Astrocyte (in vitro differentiated cells and primary cell): ENCODE results near the gene TES. TPM values are rescaled to one million over a fixed set of nuclear protein-coding genes. Genes with fewer than 3 reads are reported as not detected.

Experiments used
- DNase-seq: peaks from one replicate; pipeline ENCODE4 v3.0.0-alpha.2; 2010; ENCODE audit warnings: low read depth
- FAIRE-seq: peaks from 2 replicates; lab custom pipeline; 2011; peaks lifted over from hg19 to GRCh38; lab: Jason Lieb, UNC
- H2AFZ ChIP-seq: 2 replicates; pipeline ENCODE4 v1.6.0; 2012; ENCODE audit warnings: low read depth, low read length, inconsistent platforms
- H3K27ac ChIP-seq: 2 replicates; pipeline ENCODE4 v1.5.1; 2011; ENCODE audit warnings: low read depth, low read length, inconsistent platforms
- H3K27me3 ChIP-seq: 2 replicates; pipeline ENCODE4 v1.6.0; 2011; ENCODE audit warnings: low read length, inconsistent platforms; ENCODE audit not compliant: insufficient read depth
- H3K36me3 ChIP-seq: 2 replicates; pipeline ENCODE4 v1.5.1; 2011; ENCODE audit warnings: low read length, inconsistent platforms; ENCODE audit not compliant: insufficient read depth
- H3K4me1 ChIP-seq: 2 replicates; pipeline ENCODE4 v1.5.1; 2011; ENCODE audit warnings: low read length, inconsistent platforms; ENCODE audit not compliant: insufficient read depth
- H3K4me2 ChIP-seq: 2 replicates; pipeline ENCODE4 v1.6.0; 2012; ENCODE audit warnings: low read length, inconsistent platforms
- H3K4me3 ChIP-seq: 2 replicates; pipeline ENCODE4 v1.5.1; 2011; ENCODE audit warnings: low read depth, mild to moderate bottlenecking, low read length, inconsistent platforms; ENCODE audit not compliant: insufficient read depth
- H3K79me2 ChIP-seq: 2 replicates; pipeline ENCODE4 v1.6.0; 2012; ENCODE audit warnings: mild to moderate bottlenecking, low read length, inconsistent platforms; ENCODE audit not compliant: insufficient read depth
- H3K9ac ChIP-seq: 2 replicates; pipeline ENCODE4 v1.6.0; 2012; ENCODE audit warnings: mild to moderate bottlenecking, low read length, inconsistent platforms
- H3K9me3 ChIP-seq: 2 replicates; pipeline ENCODE4 v1.5.1; 2012; ENCODE audit warnings: low read depth, mild to moderate bottlenecking, low read length, inconsistent platforms; ENCODE audit not compliant: insufficient read depth
- H4K20me1 ChIP-seq: 2 replicates; pipeline ENCODE4 v1.6.0; 2012; ENCODE audit warnings: low read length, inconsistent platforms; ENCODE audit not compliant: insufficient read depth
- H3K27ac Mint-ChIP-seq: one replicate; pipeline ENCODE4 v1.8.0; 2021; ENCODE audit warnings: mild to moderate bottlenecking, mixed read lengths; ENCODE audit not compliant: unreplicated experiment
- H3K27me3 Mint-ChIP-seq: one replicate; pipeline ENCODE4 v1.8.0; 2021; ENCODE audit warnings: low read depth, mixed read lengths; ENCODE audit not compliant: unreplicated experiment
- H3K36me3 Mint-ChIP-seq: one replicate; pipeline ENCODE4 v1.8.0; 2021; ENCODE audit warnings: low read depth, mixed read lengths; ENCODE audit not compliant: unreplicated experiment
- H3K4me1 Mint-ChIP-seq: one replicate; pipeline ENCODE4 v1.8.0; 2021; ENCODE audit warnings: low read depth, mixed read lengths; ENCODE audit not compliant: unreplicated experiment
- H3K4me3 Mint-ChIP-seq: one replicate; pipeline ENCODE4 v1.8.0; 2021; ENCODE audit warnings: mild to moderate bottlenecking, moderate library complexity, mixed read lengths; ENCODE audit not compliant: unreplicated experiment
- H3K9me3 Mint-ChIP-seq: one replicate; pipeline ENCODE4 v1.8.0; 2021; ENCODE audit warnings: mild to moderate bottlenecking, mixed read lengths; ENCODE audit not compliant: unreplicated experiment
- CTCF ChIP-seq: IDR thresholded peaks from 2 replicates; pipeline ENCODE4 v1.5.1; 2011; ENCODE audit warnings: low read depth, mild to moderate bottlenecking, inconsistent platforms, low read length, moderate library complexity; ENCODE audit not compliant: insufficient read depth
- EZH2 ChIP-seq: IDR thresholded peaks from 2 replicates; pipeline ENCODE4 v1.6.1; 2012; ENCODE audit warnings: mild to moderate bottlenecking, low read length, inconsistent platforms; ENCODE audit not compliant: insufficient read depth
- total RNA-seq: library from RNA; stranded (reverse); gene quantifications from 2 replicates; pipeline ENCODE4 v1.2.1, GENCODE V29; 2021

TES gene
- total RNA-seq, 1 donor from 2014 or later = 179 TPM

GRCh38 chr7:116252249-116252648 lies 41.9 kb downstream of the TES start:
- no peaks in the 10 kb centered on the region for H3K27me3 Mint-ChIP-seq
- H3K27ac ChIP-seq = no peak overlapping the region
- FAIRE-seq (no peak), DNase-seq (no peak)
- peaks cover 22% of the 10 kb centered on the region for H3K79me2 ChIP-seq
- no peak overlapping the region for H3K4me3 Mint-ChIP-seq
- no peaks in the 10 kb centered on the region for H3K9me3 Mint-ChIP-seq
- peaks cover 20% of the 10 kb centered on the region for H4K20me1 ChIP-seq
- H3K4me1 ChIP-seq = no peaks in the 10 kb centered on the region
- H2AFZ ChIP-seq = no peak overlapping the region
- no peak overlapping the region for H3K4me3 ChIP-seq
- no peak overlapping the region for H3K4me2 ChIP-seq
- no peak overlapping the region for H3K9ac ChIP-seq
- H3K4me1 Mint-ChIP-seq = no peaks in the 10 kb centered on the region
- H3K27me3 ChIP-seq = no peaks in the 10 kb centered on the region
- no peaks in the 10 kb centered on the region for H3K9me3 ChIP-seq
- no peak overlapping the region for H3K27ac Mint-ChIP-seq
- peaks cover 56% of the 10 kb centered on the region for H3K36me3 ChIP-seq
- TF ChIP-seq EZH2 = no peak
- TF ChIP-seq CTCF = no peak
- H3K36me3 Mint-ChIP-seq = peaks cover 30% of the 10 kb centered on the region

GRCh38 chr7:116257156-116257555 lies 46.8 kb downstream of the TES start:
- DNase-seq = no peak
- Histone ChIP-seq H3K27me3 (no peaks in the 10 kb centered on the region), H4K20me1 (peaks cover 4% of the 10 kb centered on the region), H3K79me2 (peaks cover 3% of the 10 kb centered on the region), H3K36me3 (peaks cover 32% of the 10 kb centered on the region), H3K9me3 (no peaks in the 10 kb centered on the region), H3K27ac (no peak overlapping the region), H3K4me3 (no peak overlapping the region), H3K4me1 (peaks cover 14% of the 10 kb centered on the region), H3K4me2 (no peak overlapping the region), H2AFZ (no peak overlapping the region), H3K9ac (no peak overlapping the region)
- Mint-ChIP-seq H3K9me3 (no peaks in the 10 kb centered on the region), H3K36me3 (peaks cover 19% of the 10 kb centered on the region), H3K4me1 (peaks cover 25% of the 10 kb centered on the region), H3K27ac (peak overlapping the region; percentile 11), H3K4me3 (no peak overlapping the region), H3K27me3 (no peaks in the 10 kb centered on the region)
- FAIRE-seq = no peak
- TF ChIP-seq EZH2 (no peak), CTCF (no peak)

GRCh38 chr7:116258734-116259133 lies 48.4 kb downstream of the TES start:
- Mint-ChIP-seq H3K4me3 (no peak overlapping the region), H3K4me1 (peaks cover 25% of the 10 kb centered on the region), H3K27ac (peak overlapping the region; percentile 60), H3K9me3 (no peaks in the 10 kb centered on the region), H3K27me3 (no peaks in the 10 kb centered on the region), H3K36me3 (peaks cover 11% of the 10 kb centered on the region)
- H4K20me1 ChIP-seq = no peaks in the 10 kb centered on the region
- H3K27me3 ChIP-seq = no peaks in the 10 kb centered on the region
- FAIRE-seq (no peak), DNase-seq (no peak)
- no peak overlapping the region for H3K4me2 ChIP-seq
- no peaks in the 10 kb centered on the region for H3K9me3 ChIP-seq
- H3K9ac ChIP-seq = no peak overlapping the region
- peaks cover 4% of the 10 kb centered on the region for H3K79me2 ChIP-seq
- H2AFZ ChIP-seq = no peak overlapping the region
- peaks cover 14% of the 10 kb centered on the region for H3K4me1 ChIP-seq
- H3K27ac ChIP-seq = peak overlapping the region; percentile 69
- TF ChIP-seq EZH2 (no peak), CTCF (peak; percentile 87)
- no peak overlapping the region for H3K4me3 ChIP-seq
- peaks cover 16% of the 10 kb centered on the region for H3K36me3 ChIP-seq
